Lower leg skin (tissue), 3 donors: ENCODE data around the gene ABCC8.

ENCODE experiments used
- POLR2A ChIP-seq, 2 donors: fragments of 450-650 bp; IDR thresholded peaks; one replicate each; pipeline ENCODE4 v1.6.1; 2016 to 2017; ENCODE audit warnings: antibody characterized with exemption in 2 of 2, mild to moderate bottlenecking in 1 of 2, moderate library complexity in 1 of 2
- TF ChIP-seq, protein P1 (sequence below), 3 donors: fragments of 450-650 bp; IDR thresholded peaks; one replicate each; pipeline ENCODE4 v1.5.1; 2016; ENCODE audit warnings: antibody characterized with exemption in 3 of 3, mild to moderate bottlenecking in 3 of 3, moderate library complexity in 2 of 3

DNA sequence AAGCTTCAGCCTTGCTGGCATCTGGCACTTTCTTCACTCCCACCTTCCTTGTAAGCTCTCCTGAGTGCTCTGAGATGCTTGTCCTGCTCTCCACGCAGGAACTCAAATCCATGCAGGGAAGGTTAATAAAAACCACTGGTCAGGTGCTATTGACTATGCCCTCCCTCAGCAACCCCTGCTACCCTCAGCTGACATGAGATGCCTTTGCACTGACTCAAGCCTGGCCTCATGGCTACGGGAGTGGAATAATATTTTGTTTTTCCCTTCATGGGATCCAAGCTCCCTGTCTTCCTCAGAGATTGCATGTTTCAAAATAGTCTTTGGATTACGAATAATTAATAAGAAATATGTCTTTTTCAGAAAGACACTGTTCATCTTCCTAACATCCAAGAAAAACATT lies 31.7 kb upstream of the ABCC8 start:
- TF ChIP-seq, protein P1, sequence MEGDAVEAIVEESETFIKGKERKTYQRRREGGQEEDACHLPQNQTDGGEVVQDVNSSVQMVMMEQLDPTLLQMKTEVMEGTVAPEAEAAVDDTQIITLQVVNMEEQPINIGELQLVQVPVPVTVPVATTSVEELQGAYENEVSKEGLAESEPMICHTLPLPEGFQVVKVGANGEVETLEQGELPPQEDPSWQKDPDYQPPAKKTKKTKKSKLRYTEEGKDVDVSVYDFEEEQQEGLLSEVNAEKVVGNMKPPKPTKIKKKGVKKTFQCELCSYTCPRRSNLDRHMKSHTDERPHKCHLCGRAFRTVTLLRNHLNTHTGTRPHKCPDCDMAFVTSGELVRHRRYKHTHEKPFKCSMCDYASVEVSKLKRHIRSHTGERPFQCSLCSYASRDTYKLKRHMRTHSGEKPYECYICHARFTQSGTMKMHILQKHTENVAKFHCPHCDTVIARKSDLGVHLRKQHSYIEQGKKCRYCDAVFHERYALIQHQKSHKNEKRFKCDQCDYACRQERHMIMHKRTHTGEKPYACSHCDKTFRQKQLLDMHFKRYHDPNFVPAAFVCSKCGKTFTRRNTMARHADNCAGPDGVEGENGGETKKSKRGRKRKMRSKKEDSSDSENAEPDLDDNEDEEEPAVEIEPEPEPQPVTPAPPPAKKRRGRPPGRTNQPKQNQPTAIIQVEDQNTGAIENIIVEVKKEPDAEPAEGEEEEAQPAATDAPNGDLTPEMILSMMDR (IDR thresholded peaks at IDR 0.05), result no peak
- TF ChIP-seq POLR2A (IDR thresholded peaks at IDR 0.05), result no peak
